Testis (tissue), 3 donors: Measurements from ENCODE around the gene PIH1D1. TPM values are rescaled to one million over a fixed set of nuclear protein-coding genes. Genes with fewer than 3 reads are reported as not detected.
"Not testable (repeated sequence)": the region's sequence is repeated elsewhere in the genome, so short reads cannot be mapped to it uniquely, and the experiment has no call there.

Source experiments
- DNase-seq: peaks from one replicate; pipeline ENCODE4 v3.0.0-alpha.2; 2019
- H3K27ac ChIP-seq, 2 donors: fragments of 200-600 bp; sonication (generic); one replicate each; pipeline ENCODE4 v1.5.1; 2019
- H3K27me3 ChIP-seq: fragments of 200-600 bp; sonication (generic); one replicate; pipeline ENCODE4 v1.5.1; 2019
- H3K36me3 ChIP-seq: fragments of 200-600 bp; sonication (generic); one replicate; pipeline ENCODE4 v1.5.1; 2017; ENCODE audit warnings: low read depth; ENCODE audit errors: missing control alignments
- H3K4me1 ChIP-seq: fragments of 200-600 bp; sonication (generic); one replicate; pipeline ENCODE4 v1.5.1; 2019
- H3K4me3 ChIP-seq, 2 donors: fragments of 200-600 bp; sonication (generic); one replicate each; pipeline ENCODE4 v1.5.1; 2017 to 2019
- H3K9me3 ChIP-seq: fragments of 200-600 bp; sonication (generic); one replicate; pipeline ENCODE4 v1.5.1; 2017
- CTCF ChIP-seq, 3 experiments: fragments of 450-650 bp in 2 of 3; fragments of 200-600 bp in 1 of 3; sonication (generic) in 1 of 3; IDR thresholded peaks; one replicate each; pipeline ENCODE4 v1.5.1; 2016 to 2019; ENCODE audit warnings: antibody characterized with exemption in 3 of 3, mild to moderate bottlenecking in 2 of 3, moderate library complexity in 1 of 3
- POLR2A ChIP-seq: fragments of 450-650 bp; IDR thresholded peaks from one replicate; pipeline ENCODE4 v1.6.1; 2017; ENCODE audit warnings: antibody characterized with exemption, mild to moderate bottlenecking, moderate library complexity
- WGBS, 2 donors: methylation state at CpG; one replicate each; pipeline ENCODE4 v1.1.5; 2018; 5-methylcytosine and 5-hydroxymethylcytosine counted together
- intact Hi-C: fragments of 100-400 bp; cut with DNase I; formaldehyde crosslinking; loops from one replicate; pipeline ENCODE4 v1.15.1; 2023; ENCODE audit warnings: low total_unique reads
- polyA plus RNA-seq: library from polyadenylated mRNA; stranded (reverse); fragments of 350-450 nt; fragmentation: Illumina TruSeq; extraction: RNeasy Lipid Tissue Mini Kit (QIAGEN cat#74804); gene quantifications from one replicate; pipeline ENCODE4 v1.2.3, GENCODE V29; 2014; ENCODE audit warnings: low read depth, low replicate concordance; ENCODE audit not compliant: insufficient read depth
- total RNA-seq, 2 donors: library from RNA; depleted of rRNA; stranded (reverse); fragments of >200 nt; gene quantifications; one replicate each; pipeline ENCODE4 v1.2.3, GENCODE V29; 2016

The PIH1D1 gene
- total and polyA plus RNA-seq, 3 donors from 2014 or later, result 45.9 to 55.3 (median 49.6) TPM

GRCh38 chr19:49463960-49464740 lies 12.5 kb upstream of the PIH1D1 start:
- no peak for DNase-seq
- WGBS, 2 donors, result 92 to 93% methylated on average over 38 to 39 of the region's 39 CpGs
- no peak overlapping the region for H3K4me3 ChIP-seq
- H3K27me3 ChIP-seq, result no peaks in the 10 kb centered on the region
- H3K4me1 ChIP-seq, result peaks cover 3% of the 10 kb centered on the region
- no peak overlapping the region for H3K27ac ChIP-seq
- no peak for TF ChIP-seq CTCF (IDR thresholded peaks at IDR 0.05)
- TF ChIP-seq POLR2A, result no peak
- intact Hi-C loops, result no loop called here
- H3K9me3 ChIP-seq, result no peaks in the 10 kb centered on the region
- H3K36me3 ChIP-seq, result no peaks in the 10 kb centered on the region

- DNase-seq, result no peak
- intact Hi-C loops, result no loop called here
- 94 to 96% methylated on average over 3 to 12 of the region's 12 CpGs for WGBS, 2 donors
- Histone ChIP-seq H3K36me3 (no peaks in the 10 kb centered on the region), H3K9me3 (no peaks in the 10 kb centered on the region), H3K4me1 (no peaks in the 10 kb centered on the region), H3K27me3 (no peaks in the 10 kb centered on the region), H3K27ac (no peak overlapping the region), H3K4me3 (no peak overlapping the region)
- TF ChIP-seq POLR2A, result no peak
- TF ChIP-seq CTCF (IDR thresholded peaks at IDR 0.05), result no peak
These were observed 10.9 kb upstream of the PIH1D1 start for GRCh38 chr19:49462492-49462891.

- intact Hi-C loops, result no loop called here
- H3K4me3 ChIP-seq, result no peak overlapping the region
- H3K27ac ChIP-seq, result no peak overlapping the region
- no peaks in the 10 kb centered on the region for H3K4me1 ChIP-seq
- H3K27me3 ChIP-seq, result no peaks in the 10 kb centered on the region
- 75 to 95% methylated on average over 18 to 35 of the region's 37 CpGs for WGBS, 2 donors
- no peak for TF ChIP-seq POLR2A
- no peak for TF ChIP-seq CTCF (IDR thresholded peaks at IDR 0.05)
- no peak for DNase-seq
- H3K36me3 ChIP-seq, result no peaks in the 10 kb centered on the region
- no peaks in the 10 kb centered on the region for H3K9me3 ChIP-seq
These were observed 10.0 kb upstream of the PIH1D1 start for GRCh38 chr19:49461656-49462055.

GRCh38 chr19:49461130-49461529 lies 9.5 kb upstream of the PIH1D1 start:
- H3K27ac ChIP-seq, H3K4me1 ChIP-seq, intact Hi-C loops, H3K36me3 ChIP-seq, DNase-seq, H3K9me3 ChIP-seq, H3K27me3 ChIP-seq, H3K4me3 ChIP-seq: not testable (repeated sequence)
- no CpG with 5 or more reads among the region's 1 CpG for WGBS, 2 donors

GRCh38 chr19:49459388-49459787 lies 7.8 kb upstream of the PIH1D1 start:
- no peak for DNase-seq
- Histone ChIP-seq H3K36me3 (no peaks in the 10 kb centered on the region), H3K4me1 (peaks cover 4% of the 10 kb centered on the region), H3K27ac (no peak overlapping the region), H3K4me3 (no peak overlapping the region), H3K9me3 (no peaks in the 10 kb centered on the region), H3K27me3 (no peaks in the 10 kb centered on the region)
- intact Hi-C loops, result no loop called here
- 93 to 94% methylated on average over 10 to 12 of the region's 12 CpGs for WGBS, 2 donors
- no peak for TF ChIP-seq CTCF (IDR thresholded peaks at IDR 0.05)
